CD14-positive monocyte (primary cell): ENCODE results near the gene NOC2L. TPM values are rescaled to one million over a fixed set of nuclear protein-coding genes. Genes with fewer than 3 reads are reported as not detected.
A peak's percentile ranks its signal among the peaks of the same experiment; 100 is the strongest.

ENCODE experiments used
- DNase-seq, 3 donors: peaks; one replicate each; pipeline ENCODE4 v3.0.0-alpha.2; 2011 to 2022
- H2AFZ ChIP-seq: 2 replicates; pipeline ENCODE4 v1.6.0; 2012; ENCODE audit warnings: mild to moderate bottlenecking, low read depth, low read length, inconsistent platforms; ENCODE audit not compliant: insufficient read depth, poor library complexity, severe bottlenecking
- H3K27ac ChIP-seq, 2 donors: 1 replicate in 1 of 2; 2 replicates in 1 of 2; pipeline ENCODE4 v1.5.1; 2012 to 2013; ENCODE audit warnings: low read length in 2 of 2, control low read depth in 1 of 2, inconsistent platforms in 1 of 2, low read depth in 1 of 2, mild to moderate bottlenecking in 1 of 2
- H3K27me3 ChIP-seq, 2 donors: one replicate each; pipeline versions ENCODE4 v1.6.0 to v1.6.1; 2011 to 2013; ENCODE audit warnings: low read length in 2 of 2; ENCODE audit not compliant: control insufficient read depth in 2 of 2, insufficient read depth in 2 of 2
- H3K36me3 ChIP-seq, 2 donors: replicated peaks in 1 of 2; 1 replicate in 1 of 2; 2 replicates in 1 of 2; pipeline versions ENCODE4 v1.5.1 to v1.6.1; 2012 to 2013; ENCODE audit warnings: low read length in 2 of 2, control low read depth in 1 of 2, inconsistent platforms in 1 of 2, mild to moderate bottlenecking in 1 of 2; ENCODE audit not compliant: insufficient read depth in 2 of 2, control insufficient read depth in 1 of 2
- H3K4me1 ChIP-seq, 2 donors: 1 replicate in 1 of 2; 2 replicates in 1 of 2; pipeline versions ENCODE4 v1.5.1 to v1.6.1; 2012 to 2013; ENCODE audit warnings: low read length in 2 of 2, control low read depth in 1 of 2, inconsistent platforms in 1 of 2, mild to moderate bottlenecking in 1 of 2, moderate library complexity in 1 of 2; ENCODE audit not compliant: insufficient read depth in 2 of 2, control insufficient read depth in 1 of 2
- H3K4me2 ChIP-seq: replicated peaks from 2 replicates; pipeline ENCODE3; 2012; ENCODE audit warnings: low read length, moderate library complexity, mild to moderate bottlenecking; ENCODE audit not compliant: poor library complexity, severe bottlenecking; ENCODE audit errors: extremely low read depth
- H3K4me3 ChIP-seq, 3 experiments: fragments of 200-600 bp in 1 of 3; sonication (generic) in 1 of 3; replicated peaks in 1 of 3; 1 replicate in 2 of 3; 2 replicates in 1 of 3; pipeline ENCODE4 v1.5.1; 2011 to 2013; ENCODE audit warnings: low read length in 3 of 3, mild to moderate bottlenecking in 3 of 3, control low read depth in 2 of 3, low read depth in 2 of 3, inconsistent platforms in 1 of 3, moderate library complexity in 1 of 3
- H3K79me2 ChIP-seq: 2 replicates; pipeline ENCODE4 v1.6.0; 2012; ENCODE audit warnings: mild to moderate bottlenecking, control low read depth, inconsistent platforms, low read length, moderate library complexity; ENCODE audit not compliant: insufficient read depth
- H3K9ac ChIP-seq: 2 replicates; pipeline ENCODE4 v1.6.0; 2017; ENCODE audit warnings: low read length, mild to moderate bottlenecking; ENCODE audit not compliant: insufficient read depth, poor library complexity, severe bottlenecking
- H3K9me3 ChIP-seq, 2 donors: replicated peaks in 1 of 2; 1 replicate in 1 of 2; 2 replicates in 1 of 2; pipeline versions ENCODE4 v1.5.1 to v1.6.1; 2012 to 2013; ENCODE audit warnings: low read length in 2 of 2, control low read depth in 1 of 2; ENCODE audit not compliant: control insufficient read depth in 1 of 2, insufficient read depth in 1 of 2
- H4K20me1 ChIP-seq: 2 replicates; pipeline ENCODE4 v1.6.0; 2012; ENCODE audit warnings: mild to moderate bottlenecking, low read length, control low read depth, moderate library complexity; ENCODE audit not compliant: insufficient read depth
- H3K27ac Mint-ChIP-seq, 7 donors: one replicate each; pipeline ENCODE4 v1.8.0; 2020; ENCODE audit warnings: mild to moderate bottlenecking in 7 of 7, mixed read lengths in 7 of 7, moderate library complexity in 6 of 7, inconsistent platforms in 2 of 7
- H3K27me3 Mint-ChIP-seq, 3 donors: one replicate each; pipeline ENCODE4 v1.8.0; 2021 to 2022; ENCODE audit warnings: low read depth in 3 of 3, mild to moderate bottlenecking in 3 of 3, mixed read lengths in 3 of 3, moderate library complexity in 3 of 3, inconsistent platforms in 1 of 3
- H3K36me3 Mint-ChIP-seq, 2 donors: one replicate each; pipeline ENCODE4 v1.8.0; 2020; ENCODE audit warnings: mixed read lengths in 2 of 2, inconsistent platforms in 1 of 2, mild to moderate bottlenecking in 1 of 2
- H3K4me1 Mint-ChIP-seq: one replicate; pipeline ENCODE4 v1.8.0; 2020; ENCODE audit warnings: mild to moderate bottlenecking, mixed read lengths
- H3K4me3 Mint-ChIP-seq, 2 donors: one replicate each; pipeline ENCODE4 v1.8.0; 2020; ENCODE audit warnings: mild to moderate bottlenecking in 2 of 2, mixed read lengths in 2 of 2, moderate library complexity in 1 of 2
- H3K9me3 Mint-ChIP-seq, 7 donors: one replicate each; pipeline ENCODE4 v1.8.0; 2020 to 2022; ENCODE audit warnings: mixed read lengths in 7 of 7, mild to moderate bottlenecking in 6 of 7, moderate library complexity in 6 of 7, inconsistent platforms in 2 of 7
- CTCF ChIP-seq: fragments of 200-600 bp; IDR thresholded peaks from one replicate; pipeline ENCODE4 v1.8.0; 2022; ENCODE audit warnings: antibody characterized with exemption, mild to moderate bottlenecking
- WGBS: methylation state at CpG from one replicate; pipeline ENCODE4 v1.1.5; 2013; ENCODE audit warnings: missing lambda C conversion rate; ENCODE audit not compliant: insufficient coverage; 5-methylcytosine and 5-hydroxymethylcytosine counted together
- intact Hi-C, 2 donors: fragments of 100-400 bp; cut with micrococcal nuclease; formaldehyde crosslinking; loops; one replicate each; pipeline versions ENCODE4 v1.15.0 to v1.15.1; 2023
- polyA plus RNA-seq, 3 donors: library from polyadenylated mRNA; depleted of rRNA in 1 of 3; unstranded in 2 of 3; stranded (reverse) in 1 of 3; fragments of 300-500 nt in 2 of 3; fragments of >200 nt in 1 of 3; fragmentation: Illumina TruSeq in 2 of 3; gene quantifications; 1 replicate in 2 of 3; 2 replicates in 1 of 3; pipeline ENCODE4 v1.2.3, GENCODE V29; 2012 to 2021

The NOC2L gene
- polyA plus RNA-seq, 3 donors = 34.5 to 47.9 (median 35.8) TPM

DNA sequence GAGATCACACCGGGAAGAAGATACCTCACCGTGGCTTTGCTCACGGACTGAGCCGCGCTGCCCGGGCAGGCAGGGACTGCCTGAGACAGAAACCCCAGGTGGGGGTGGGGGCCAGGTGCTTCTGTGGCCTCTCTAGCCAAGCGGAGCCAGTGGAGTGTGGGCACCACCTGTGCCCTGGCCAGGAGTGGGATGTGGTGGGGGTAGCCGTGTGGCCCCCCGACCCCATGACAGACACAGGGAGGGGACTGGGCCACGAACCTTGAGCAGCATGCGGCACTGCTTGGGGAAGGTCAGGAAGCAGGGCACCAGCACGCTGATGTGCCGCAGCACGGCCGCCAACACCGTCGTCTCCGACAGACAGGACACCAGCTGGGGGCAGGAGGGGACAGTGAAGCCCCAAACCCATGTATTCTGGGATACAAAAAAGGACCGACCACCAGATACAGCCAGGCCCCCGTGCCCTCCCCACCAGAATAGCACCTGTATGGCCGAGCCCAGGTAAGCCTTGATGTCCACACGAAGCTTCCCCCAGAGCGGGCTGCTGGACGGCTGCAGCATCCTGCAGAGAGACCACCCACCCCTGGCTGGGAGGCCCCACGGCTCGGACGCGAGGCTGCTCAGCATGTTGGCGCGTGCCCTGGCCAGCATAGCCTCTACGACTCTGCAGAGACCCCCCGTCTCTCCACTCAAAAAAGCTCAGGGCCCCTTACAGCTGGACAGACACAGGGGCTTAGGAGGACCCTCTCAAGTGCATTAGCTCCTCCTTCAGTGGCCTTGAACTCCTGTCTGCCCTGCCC lies 5.3 kb downstream of the NOC2L start:
- no peak for DNase-seq
- Histone ChIP-seq H3K27me3 (no peaks in the 10 kb centered on the region), H3K4me2 (no peak overlapping the region), H3K36me3 (peaks cover 77 to 85% of the 10 kb centered on the region in 2 donors), H3K27ac (no peak overlapping the region), H2AFZ (no peak overlapping the region), H3K4me1 (peaks cover 11 to 38% of the 10 kb centered on the region in 2 donors), H3K9ac (no peak overlapping the region), H4K20me1 (peaks cover 51% of the 10 kb centered on the region), H3K79me2 (peaks cover 19% of the 10 kb centered on the region), H3K4me3 (no peak overlapping the region), H3K9me3 (no peaks in the 10 kb centered on the region)
- H3K9me3 Mint-ChIP-seq = no peaks in the 10 kb centered on the region
- TF ChIP-seq CTCF = no peak
- peaks cover 0 to 4% (median 0%) of the 10 kb centered on the region in 3 donors for H3K27me3 Mint-ChIP-seq
- 94% methylated on average over 27 of the region's 32 CpGs for WGBS
- peaks cover 34% of the 10 kb centered on the region for H3K4me1 Mint-ChIP-seq
- H3K27ac Mint-ChIP-seq = no peak overlapping the region
- intact Hi-C loops = no loop called here
- no peak overlapping the region for H3K4me3 Mint-ChIP-seq
- peaks cover 72 to 84% of the 10 kb centered on the region in 2 donors for H3K36me3 Mint-ChIP-seq

GRCh38 chr1:952603-953002 lies 6.5 kb downstream of the NOC2L start:
- H3K4me3 ChIP-seq = no peak overlapping the region
- no peak overlapping the region for H2AFZ ChIP-seq

More at GRCh38 chr1:952603-953002, 6.5 kb downstream of the NOC2L start:
- H3K9me3 ChIP-seq = no peaks in the 10 kb centered on the region
- H3K4me1 Mint-ChIP-seq = peaks cover 23% of the 10 kb centered on the region
- H3K9ac ChIP-seq = no peak overlapping the region
- peaks cover 84 to 95% of the 10 kb centered on the region in 2 donors for H3K36me3 Mint-ChIP-seq
- intact Hi-C loops = no loop called here
- no peak overlapping the region for H3K4me2 ChIP-seq
- H3K27ac ChIP-seq = no peak overlapping the region
- peaks cover 8% of the 10 kb centered on the region for H3K79me2 ChIP-seq
- DNase-seq = no peak
- H3K4me3 Mint-ChIP-seq = no peak overlapping the region
- no peaks in the 10 kb centered on the region for H3K9me3 Mint-ChIP-seq
- no peak for TF ChIP-seq CTCF
- peaks cover 0 to 5% (median 0%) of the 10 kb centered on the region in 3 donors for H3K27me3 Mint-ChIP-seq
- peaks cover 88 to 96% of the 10 kb centered on the region in 2 donors for H3K36me3 ChIP-seq
- 100% methylated on average over 5 of the region's 7 CpGs for WGBS
- H3K4me1 ChIP-seq = peaks cover 0 to 26% of the 10 kb centered on the region in 2 donors
- H3K27me3 ChIP-seq = no peaks in the 10 kb centered on the region
- peak overlapping the region in 1 of 7 donors; percentile 52 for H3K27ac Mint-ChIP-seq
- H4K20me1 ChIP-seq = peaks cover 44% of the 10 kb centered on the region
